Breast epithelium (tissue), 4 donors: Measurements from ENCODE around the gene BRAP. TPM values are rescaled to one million over a fixed set of nuclear protein-coding genes. Genes with fewer than 3 reads are reported as not detected.
"Not testable (repeated sequence)": the region's sequence is repeated elsewhere in the genome, so short reads cannot be mapped to it uniquely, and the experiment has no call there.

Experiments
- DNase-seq, 2 donors: peaks; one replicate each; pipeline ENCODE4 v3.0.0-alpha.2; 2019; ENCODE audit warnings: low spot score in 2 of 2
- H3K27ac ChIP-seq, 2 donors: fragments of 200-600 bp; sonication (generic) in 1 of 2; one replicate each; pipeline ENCODE4 v1.5.1; 2016 to 2019; ENCODE audit warnings: mild to moderate bottlenecking in 1 of 2
- H3K27me3 ChIP-seq, 2 donors: fragments of 200-600 bp; sonication (generic) in 1 of 2; one replicate each; pipeline versions ENCODE4 v1.5.1 to v1.6.0; 2017 to 2019; ENCODE audit warnings: control low read depth in 1 of 2, mild to moderate bottlenecking in 1 of 2
- H3K36me3 ChIP-seq: fragments of 200-600 bp; one replicate; pipeline ENCODE4 v1.5.1; 2019
- H3K4me1 ChIP-seq, 2 donors: fragments of 200-600 bp; sonication (generic); one replicate each; pipeline ENCODE4 v1.5.1; 2016 to 2019; ENCODE audit warnings: control low read depth in 1 of 2
- H3K4me3 ChIP-seq, 3 donors: fragments of 200-600 bp; sonication (generic); 1 replicate in 2 of 3; 2 replicates in 1 of 3; pipeline ENCODE4 v1.5.1; 2016 to 2019; ENCODE audit warnings: mild to moderate bottlenecking in 3 of 3, moderate library complexity in 2 of 3
- H3K9me3 ChIP-seq, 2 donors: fragments of 200-600 bp; sonication (generic) in 1 of 2; one replicate each; pipeline ENCODE4 v1.5.1; 2016 to 2019; ENCODE audit warnings: control low read depth in 1 of 2
- POLR2A ChIP-seq: fragments of 450-650 bp; IDR thresholded peaks from one replicate; pipeline ENCODE4 v1.6.1; 2016; ENCODE audit warnings: antibody characterized with exemption, mild to moderate bottlenecking, moderate library complexity
- POLR2AphosphoS5 ChIP-seq, 3 donors: sonication (generic); formaldehyde crosslinking; IDR thresholded peaks; one replicate each; pipeline ENCODE4 v1.6.1; 2017; ENCODE audit warnings: antibody characterized with exemption in 3 of 3
- intact Hi-C: fragments of 100-400 bp; cut with DNase I; formaldehyde crosslinking; loops from one replicate; pipeline ENCODE4 v1.15.1; 2023; ENCODE audit warnings: low total_unique reads
- total RNA-seq, 3 donors: library from RNA; depleted of rRNA; stranded (reverse); fragments of >200 nt; gene quantifications; one replicate each; pipeline ENCODE4 v1.1.0, GENCODE V29; 2016
- TF ChIP-seq, protein P1 (sequence below), 3 donors: fragments of 450-650 bp; IDR thresholded peaks; one replicate each; pipeline ENCODE4 v1.5.1; 2016 to 2017; ENCODE audit warnings: antibody characterized with exemption in 3 of 3, mild to moderate bottlenecking in 3 of 3, moderate library complexity in 3 of 3

BRAP gene
- total RNA-seq, 3 donors from 2014 or later: 17.4 to 23.7 (median 20.5) TPM

DNA sequence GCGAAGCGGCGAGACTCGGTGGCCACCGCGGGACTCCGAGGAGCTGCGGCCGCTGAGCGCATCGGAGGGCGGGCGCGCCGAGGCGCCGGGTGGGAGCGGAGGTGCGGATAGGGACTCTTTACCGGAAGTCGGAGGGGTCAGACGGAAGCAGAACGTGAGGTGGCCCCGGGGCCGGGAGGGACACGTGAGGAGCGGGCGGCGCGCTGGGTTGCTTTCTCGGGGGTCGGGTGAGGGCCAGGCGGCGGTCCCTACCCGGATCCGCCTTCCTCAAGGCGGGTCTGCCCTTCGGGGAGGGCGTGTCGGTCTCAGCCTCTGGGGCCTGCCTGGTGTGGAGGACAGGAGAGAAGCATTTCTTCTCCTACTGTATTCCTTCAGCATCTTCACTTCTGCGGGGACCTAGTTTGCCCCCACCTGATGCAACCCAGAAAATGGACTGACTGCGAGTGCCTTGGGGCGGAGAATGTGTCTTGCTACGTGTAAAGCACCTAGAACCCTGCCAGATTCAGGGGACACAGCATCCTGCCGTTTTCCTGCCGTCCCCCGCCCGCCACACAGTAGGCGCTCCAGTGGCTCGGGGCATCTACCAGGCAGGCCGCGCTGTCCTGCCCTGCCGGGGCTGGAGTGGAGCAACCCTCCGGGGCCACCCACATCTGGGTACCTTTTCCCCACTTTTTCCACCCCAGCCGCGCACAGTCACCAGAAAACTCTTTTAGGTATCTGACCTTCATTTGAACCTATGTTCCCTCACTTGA is 86.1 kb downstream of the BRAP start:
- Histone ChIP-seq H3K36me3 (no peaks in the 10 kb centered on the region), H3K27ac (peak overlapping the region; percentile 94 to 99), H3K4me3 (peak overlapping the region; percentile 86 to 96 (median 96)), H3K9me3 (no peaks in the 10 kb centered on the region), H3K27me3 (no peaks in the 10 kb centered on the region), H3K4me1 (peaks cover 0 to 10% of the 10 kb centered on the region in 2 donors)
- intact Hi-C loops: no loop called here
- TF ChIP-seq, protein P1, sequence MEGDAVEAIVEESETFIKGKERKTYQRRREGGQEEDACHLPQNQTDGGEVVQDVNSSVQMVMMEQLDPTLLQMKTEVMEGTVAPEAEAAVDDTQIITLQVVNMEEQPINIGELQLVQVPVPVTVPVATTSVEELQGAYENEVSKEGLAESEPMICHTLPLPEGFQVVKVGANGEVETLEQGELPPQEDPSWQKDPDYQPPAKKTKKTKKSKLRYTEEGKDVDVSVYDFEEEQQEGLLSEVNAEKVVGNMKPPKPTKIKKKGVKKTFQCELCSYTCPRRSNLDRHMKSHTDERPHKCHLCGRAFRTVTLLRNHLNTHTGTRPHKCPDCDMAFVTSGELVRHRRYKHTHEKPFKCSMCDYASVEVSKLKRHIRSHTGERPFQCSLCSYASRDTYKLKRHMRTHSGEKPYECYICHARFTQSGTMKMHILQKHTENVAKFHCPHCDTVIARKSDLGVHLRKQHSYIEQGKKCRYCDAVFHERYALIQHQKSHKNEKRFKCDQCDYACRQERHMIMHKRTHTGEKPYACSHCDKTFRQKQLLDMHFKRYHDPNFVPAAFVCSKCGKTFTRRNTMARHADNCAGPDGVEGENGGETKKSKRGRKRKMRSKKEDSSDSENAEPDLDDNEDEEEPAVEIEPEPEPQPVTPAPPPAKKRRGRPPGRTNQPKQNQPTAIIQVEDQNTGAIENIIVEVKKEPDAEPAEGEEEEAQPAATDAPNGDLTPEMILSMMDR (IDR thresholded peaks at IDR 0.05): no peak
- TF ChIP-seq POLR2A (peak; percentile 90), POLR2AphosphoS5 (IDR thresholded peaks at IDR 0.05) (peak; percentile 88 to 93 (median 91))
- peak; percentile 73 to 82 for DNase-seq

- no peaks in the 10 kb centered on the region for H3K27me3 ChIP-seq
- no peaks in the 10 kb centered on the region for H3K36me3 ChIP-seq
- H3K4me3 ChIP-seq: peak within 1 kb of the TSS; percentile 86 to 96 (median 96)
- peak; percentile 27 to 57 for DNase-seq
- H3K9me3 ChIP-seq: no peaks in the 10 kb centered on the region
- TF ChIP-seq, protein P1 (IDR thresholded peaks at IDR 0.05): no peak
- TF ChIP-seq POLR2A: no peak
- no peak for TF ChIP-seq POLR2AphosphoS5 (IDR thresholded peaks at IDR 0.05)
- peak within 1 kb of the TSS; percentile 94 to 99 for H3K27ac ChIP-seq
- intact Hi-C loops: no loop called here
- H3K4me1 ChIP-seq: peaks cover 0 to 10% of the 10 kb centered on the region in 2 donors
Measured at GRCh38 chr12:111598637-111599452, 86.9 kb downstream of the BRAP start, which contains the start of gene ATXN2. Gene ATXN2, minus strand, starts transcription at chr12:111599315. Its CDS starts 281 bp downstream, at chr12:111599034.

DNA sequence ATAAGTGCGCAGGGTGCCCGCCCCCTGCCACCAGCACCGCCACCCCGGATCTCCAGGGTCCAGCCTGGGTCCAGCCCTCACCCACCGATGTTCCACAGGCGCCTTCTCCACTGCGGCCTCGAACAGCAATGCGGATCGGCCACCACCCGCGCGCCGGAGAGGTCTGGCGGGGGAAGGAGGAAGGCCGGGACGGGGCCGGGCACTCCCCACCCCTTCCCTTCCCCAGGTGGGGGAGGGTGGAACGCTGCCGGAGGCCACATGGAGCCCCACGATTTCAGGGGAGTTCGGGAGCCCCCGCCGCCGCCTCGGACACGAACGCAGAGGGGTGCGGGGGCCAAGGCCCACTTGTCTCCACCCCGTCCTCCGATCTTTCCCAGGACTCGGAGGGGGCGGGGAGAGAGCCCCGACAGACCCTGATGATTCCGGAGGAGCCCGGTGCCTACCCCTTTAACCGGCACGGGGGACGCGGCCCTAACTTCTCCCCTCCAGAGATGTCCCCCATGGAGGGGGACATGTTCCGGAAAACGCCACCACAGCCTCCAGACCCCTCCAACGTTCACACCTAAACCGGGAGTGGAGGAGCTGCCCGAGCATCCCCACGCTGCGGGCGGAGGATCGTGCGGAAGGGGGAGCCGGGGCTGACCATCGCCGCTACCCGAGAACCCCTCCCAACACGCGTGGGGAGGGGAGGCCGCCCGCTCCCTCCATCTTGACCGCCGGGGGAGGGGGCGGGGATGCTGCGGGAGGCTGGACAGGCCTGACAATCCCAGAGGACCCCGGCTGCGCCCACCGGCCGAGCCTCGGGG is 87.7 kb downstream of the BRAP start:
- intact Hi-C loops: no loop called here
- peak; percentile 23 to 57 for DNase-seq
- Histone ChIP-seq H3K27me3 (no peaks in the 10 kb centered on the region), H3K9me3 (no peaks in the 10 kb centered on the region), H3K36me3 (no peaks in the 10 kb centered on the region), H3K27ac (peak overlapping the region; percentile 94 to 99), H3K4me1 (peaks cover 0 to 10% of the 10 kb centered on the region in 2 donors), H3K4me3 (peak overlapping the region; percentile 86 to 96 (median 96))
- TF ChIP-seq POLR2AphosphoS5 (IDR thresholded peaks at IDR 0.05) (no peak), POLR2A (no peak)
- TF ChIP-seq, protein P1 (IDR thresholded peaks at IDR 0.05): no peak

GRCh38 chr12:111596985-111597830 is 88.5 kb downstream of the BRAP start:
- H3K27ac ChIP-seq: peak overlapping the region; percentile 94 to 99
- DNase-seq: peak; percentile 43 to 61
- no peaks in the 10 kb centered on the region for H3K36me3 ChIP-seq
- TF ChIP-seq POLR2AphosphoS5 (IDR thresholded peaks at IDR 0.05) (no peak), POLR2A (no peak)
- TF ChIP-seq, protein P1 (IDR thresholded peaks at IDR 0.05): no peak
- peak overlapping the region; percentile 86 to 96 (median 96) for H3K4me3 ChIP-seq
- H3K4me1 ChIP-seq: peaks cover 0 to 10% of the 10 kb centered on the region in 2 donors
- no peaks in the 10 kb centered on the region for H3K27me3 ChIP-seq
- intact Hi-C loops: no loop called here
- H3K9me3 ChIP-seq: no peaks in the 10 kb centered on the region

DNA sequence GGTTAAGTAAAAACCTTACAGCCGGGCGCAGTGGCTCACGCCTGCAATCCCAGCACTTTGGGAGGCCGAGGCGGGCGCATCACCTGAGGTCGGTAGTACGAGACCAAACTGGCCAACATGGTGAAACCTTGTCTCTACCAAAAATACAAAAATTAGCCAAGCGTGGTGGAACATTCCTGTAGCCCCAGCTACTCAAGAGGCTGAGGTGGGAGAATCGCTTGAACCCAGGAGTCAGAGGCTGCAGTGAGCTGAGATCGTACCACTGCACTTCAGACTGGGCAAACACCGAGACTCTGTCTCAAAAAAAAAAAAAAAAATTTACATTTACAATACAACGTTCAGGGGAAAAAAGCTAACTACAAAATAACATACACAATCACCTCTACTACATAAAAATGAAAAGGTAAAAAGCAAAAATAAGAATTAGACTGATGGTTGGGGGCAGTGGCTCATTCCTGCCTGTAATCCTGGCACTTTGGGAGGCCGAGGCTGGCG is 90.4 kb downstream of the BRAP start:
- H3K27me3 ChIP-seq, H3K4me3 ChIP-seq, H3K9me3 ChIP-seq, intact Hi-C loops, DNase-seq, H3K36me3 ChIP-seq: not testable (repeated sequence)
- Histone ChIP-seq H3K4me1 (peaks cover 0 to 10% of the 10 kb centered on the region in 2 donors), H3K27ac (peak overlapping the region in 1 of 2 donors; percentile 45)
